Measurements from ENCODE around the gene CACNA1H.
"Not testable (repeated sequence)": the region's sequence is repeated elsewhere in the genome, so short reads cannot be mapped to it uniquely, and the experiment has no call there.

Gene CACNA1H

GRCh38 chr16:1174477-1175357 is 21.8 kb downstream of the CACNA1H start:
- DNase-seq (ENCODE audit: low read depth) = no peak

GRCh38 chr16:1175566-1176279 is 22.8 kb downstream of the CACNA1H start:
- no peak for DNase-seq (ENCODE audit: low read depth)

- no peak for DNase-seq (ENCODE audit: low read depth)
Measured at GRCh38 chr16:1176280-1176897, 23.5 kb downstream of the CACNA1H start.

- DNase-seq (ENCODE audit: low read depth) = no peak
Measured at GRCh38 chr16:1177053-1177452, 24.1 kb downstream of the CACNA1H start.

- no peak for DNase-seq (ENCODE audit: low read depth)
Measured at GRCh38 chr16:1177750-1178149, 24.8 kb downstream of the CACNA1H start.

- no peak for DNase-seq (ENCODE audit: low read depth)
Measured at GRCh38 chr16:1178295-1178910, 25.5 kb downstream of the CACNA1H start.

- no peak for DNase-seq (ENCODE audit: low read depth)
Measured at GRCh38 chr16:1180549-1181403, 27.9 kb downstream of the CACNA1H start.

- no peak for DNase-seq (ENCODE audit: low read depth)
Measured at GRCh38 chr16:1181404-1182315, 28.8 kb downstream of the CACNA1H start.

GRCh38 chr16:1182316-1182671 is 29.4 kb downstream of the CACNA1H start:
- DNase-seq (ENCODE audit: low read depth) = no peak

- no peak for DNase-seq (ENCODE audit: low read depth)
Measured at GRCh38 chr16:1182950-1183907, 30.3 kb downstream of the CACNA1H start.

GRCh38 chr16:1184156-1184868 is 31.4 kb downstream of the CACNA1H start:
- DNase-seq (ENCODE audit: low read depth) = no peak

GRCh38 chr16:1184980-1185379 is 32.1 kb downstream of the CACNA1H start:
- DNase-seq (ENCODE audit: low read depth) = no peak

- not testable (repeated sequence) for DNase-seq (ENCODE audit: low read depth)
Measured at GRCh38 chr16:1185460-1186207, 32.7 kb downstream of the CACNA1H start.

GRCh38 chr16:1188432-1189189 is 35.7 kb downstream of the CACNA1H start:
- peak; percentile 12 for DNase-seq (ENCODE audit: low read depth)

GRCh38 chr16:1189455-1189854 is 36.5 kb downstream of the CACNA1H start:
- DNase-seq (ENCODE audit: low read depth) = no peak

GRCh38 chr16:1190789-1191188 is 37.9 kb downstream of the CACNA1H start:
- not testable (repeated sequence) for DNase-seq (ENCODE audit: low read depth)
